Astrocyte (in vitro differentiated cells and primary cell): ENCODE data around the gene OR2A2. TPM values are rescaled to one million over a fixed set of nuclear protein-coding genes. Genes with fewer than 3 reads are reported as not detected.

Experiments
- DNase-seq: peaks from one replicate; pipeline ENCODE4 v3.0.0-alpha.2; 2010; ENCODE audit warnings: low read depth
- FAIRE-seq: peaks from 2 replicates; lab custom pipeline; 2011; peaks lifted over from hg19 to GRCh38; lab: Jason Lieb, UNC
- H2AFZ ChIP-seq: 2 replicates; pipeline ENCODE4 v1.6.0; 2012; ENCODE audit warnings: low read depth, low read length, inconsistent platforms
- H3K27ac ChIP-seq: 2 replicates; pipeline ENCODE4 v1.5.1; 2011; ENCODE audit warnings: low read depth, low read length, inconsistent platforms
- H3K27me3 ChIP-seq: 2 replicates; pipeline ENCODE4 v1.6.0; 2011; ENCODE audit warnings: low read length, inconsistent platforms; ENCODE audit not compliant: insufficient read depth
- H3K36me3 ChIP-seq: 2 replicates; pipeline ENCODE4 v1.5.1; 2011; ENCODE audit warnings: low read length, inconsistent platforms; ENCODE audit not compliant: insufficient read depth
- H3K4me1 ChIP-seq: 2 replicates; pipeline ENCODE4 v1.5.1; 2011; ENCODE audit warnings: low read length, inconsistent platforms; ENCODE audit not compliant: insufficient read depth
- H3K4me2 ChIP-seq: 2 replicates; pipeline ENCODE4 v1.6.0; 2012; ENCODE audit warnings: low read length, inconsistent platforms
- H3K4me3 ChIP-seq: 2 replicates; pipeline ENCODE4 v1.5.1; 2011; ENCODE audit warnings: low read depth, mild to moderate bottlenecking, low read length, inconsistent platforms; ENCODE audit not compliant: insufficient read depth
- H3K79me2 ChIP-seq: 2 replicates; pipeline ENCODE4 v1.6.0; 2012; ENCODE audit warnings: mild to moderate bottlenecking, low read length, inconsistent platforms; ENCODE audit not compliant: insufficient read depth
- H3K9ac ChIP-seq: 2 replicates; pipeline ENCODE4 v1.6.0; 2012; ENCODE audit warnings: mild to moderate bottlenecking, low read length, inconsistent platforms
- H3K9me3 ChIP-seq: 2 replicates; pipeline ENCODE4 v1.5.1; 2012; ENCODE audit warnings: low read depth, mild to moderate bottlenecking, low read length, inconsistent platforms; ENCODE audit not compliant: insufficient read depth
- H4K20me1 ChIP-seq: 2 replicates; pipeline ENCODE4 v1.6.0; 2012; ENCODE audit warnings: low read length, inconsistent platforms; ENCODE audit not compliant: insufficient read depth
- H3K27ac Mint-ChIP-seq: one replicate; pipeline ENCODE4 v1.8.0; 2021; ENCODE audit warnings: mild to moderate bottlenecking, mixed read lengths; ENCODE audit not compliant: unreplicated experiment
- H3K27me3 Mint-ChIP-seq: one replicate; pipeline ENCODE4 v1.8.0; 2021; ENCODE audit warnings: low read depth, mixed read lengths; ENCODE audit not compliant: unreplicated experiment
- H3K36me3 Mint-ChIP-seq: one replicate; pipeline ENCODE4 v1.8.0; 2021; ENCODE audit warnings: low read depth, mixed read lengths; ENCODE audit not compliant: unreplicated experiment
- H3K4me1 Mint-ChIP-seq: one replicate; pipeline ENCODE4 v1.8.0; 2021; ENCODE audit warnings: low read depth, mixed read lengths; ENCODE audit not compliant: unreplicated experiment
- H3K4me3 Mint-ChIP-seq: one replicate; pipeline ENCODE4 v1.8.0; 2021; ENCODE audit warnings: mild to moderate bottlenecking, moderate library complexity, mixed read lengths; ENCODE audit not compliant: unreplicated experiment
- H3K9me3 Mint-ChIP-seq: one replicate; pipeline ENCODE4 v1.8.0; 2021; ENCODE audit warnings: mild to moderate bottlenecking, mixed read lengths; ENCODE audit not compliant: unreplicated experiment
- CTCF ChIP-seq: IDR thresholded peaks from 2 replicates; pipeline ENCODE4 v1.5.1; 2011; ENCODE audit warnings: low read depth, mild to moderate bottlenecking, inconsistent platforms, low read length, moderate library complexity; ENCODE audit not compliant: insufficient read depth
- EZH2 ChIP-seq: IDR thresholded peaks from 2 replicates; pipeline ENCODE4 v1.6.1; 2012; ENCODE audit warnings: mild to moderate bottlenecking, low read length, inconsistent platforms; ENCODE audit not compliant: insufficient read depth
- total RNA-seq: library from RNA; stranded (reverse); gene quantifications from 2 replicates; pipeline ENCODE4 v1.2.1, GENCODE V29; 2021

Gene OR2A2
- total RNA-seq, 1 donor from 2014 or later, result not detected

- DNase-seq, result no peak
- TF ChIP-seq CTCF, result no peak
- no peak for FAIRE-seq
- H3K4me3 ChIP-seq, result no peak overlapping the region
- no peaks in the 10 kb centered on the region for H3K4me1 ChIP-seq
- H3K36me3 ChIP-seq, result no peaks in the 10 kb centered on the region
- H3K9ac ChIP-seq, result no peak overlapping the region
- no peak overlapping the region for H2AFZ ChIP-seq
- no peaks in the 10 kb centered on the region for H3K27me3 ChIP-seq
- no peaks in the 10 kb centered on the region for H3K27me3 Mint-ChIP-seq
- no peaks in the 10 kb centered on the region for H3K9me3 Mint-ChIP-seq
- no peaks in the 10 kb centered on the region for H3K4me1 Mint-ChIP-seq
- no peak overlapping the region for H3K27ac Mint-ChIP-seq
- no peaks in the 10 kb centered on the region for H3K36me3 Mint-ChIP-seq
- H3K27ac ChIP-seq, result no peak overlapping the region
- H3K4me3 Mint-ChIP-seq, result no peak overlapping the region
- no peak overlapping the region for H3K4me2 ChIP-seq
- no peaks in the 10 kb centered on the region for H4K20me1 ChIP-seq
- H3K79me2 ChIP-seq, result no peaks in the 10 kb centered on the region
- no peaks in the 10 kb centered on the region for H3K9me3 ChIP-seq
Observed at GRCh38 chr7:144098776-144099175, 10.6 kb upstream of the OR2A2 start.

- no peaks in the 10 kb centered on the region for H3K9me3 Mint-ChIP-seq
- Histone ChIP-seq H3K79me2 (no peaks in the 10 kb centered on the region), H3K4me2 (no peak overlapping the region), H3K9me3 (no peaks in the 10 kb centered on the region), H3K9ac (no peak overlapping the region), H3K27me3 (no peaks in the 10 kb centered on the region), H4K20me1 (no peaks in the 10 kb centered on the region), H3K4me1 (no peaks in the 10 kb centered on the region), H2AFZ (no peak overlapping the region), H3K27ac (no peak overlapping the region), H3K4me3 (no peak overlapping the region), H3K36me3 (no peaks in the 10 kb centered on the region)
- TF ChIP-seq CTCF (no peak), EZH2 (no peak)
- H3K36me3 Mint-ChIP-seq, result no peaks in the 10 kb centered on the region
- no peaks in the 10 kb centered on the region for H3K27me3 Mint-ChIP-seq
- no peaks in the 10 kb centered on the region for H3K4me1 Mint-ChIP-seq
- no peak for DNase-seq
- H3K27ac Mint-ChIP-seq, result no peak overlapping the region
- no peak for FAIRE-seq
- H3K4me3 Mint-ChIP-seq, result no peak overlapping the region
Observed at GRCh38 chr7:144100607-144101006, 8.8 kb upstream of the OR2A2 start.

GRCh38 chr7:144102041-144102440 lies 7.3 kb upstream of the OR2A2 start:
- Histone ChIP-seq H3K27me3 (no peaks in the 10 kb centered on the region), H3K79me2 (no peaks in the 10 kb centered on the region), H3K4me1 (no peaks in the 10 kb centered on the region), H3K27ac (no peak overlapping the region), H2AFZ (no peak overlapping the region), H3K9ac (no peak overlapping the region), H3K36me3 (no peaks in the 10 kb centered on the region), H4K20me1 (no peaks in the 10 kb centered on the region), H3K4me3 (no peak overlapping the region), H3K9me3 (no peaks in the 10 kb centered on the region), H3K4me2 (no peak overlapping the region)
- no peaks in the 10 kb centered on the region for H3K27me3 Mint-ChIP-seq
- H3K9me3 Mint-ChIP-seq, result no peaks in the 10 kb centered on the region
- H3K27ac Mint-ChIP-seq, result no peak overlapping the region
- no peak for DNase-seq
- no peaks in the 10 kb centered on the region for H3K4me1 Mint-ChIP-seq
- TF ChIP-seq EZH2 (no peak), CTCF (no peak)
- H3K36me3 Mint-ChIP-seq, result no peaks in the 10 kb centered on the region
- FAIRE-seq, result no peak
- H3K4me3 Mint-ChIP-seq, result no peak overlapping the region
